Smooth muscle cell of bladder (primary cell): ENCODE data around the gene PPWD1. TPM values are rescaled to one million over a fixed set of nuclear protein-coding genes. Genes with fewer than 3 reads are reported as not detected.

ENCODE experiments used
- total RNA-seq: library from RNA; depleted of rRNA; stranded (reverse); fragments of >200 nt; gene quantifications from 2 replicates; pipeline ENCODE4 v1.2.3, GENCODE V29; 2014

Gene PPWD1
- total RNA-seq: 31.4 and 40.9 TPM in 2 replicates

GRCh38 chr5:65562731-65563701 is at the start of gene PPWD1, which contains the start of gene CENPK:
Gene PPWD1 (plus strand): TSS chr5:65563296. CDS start chr5:65563311, 15 bp downstream.
Gene CENPK (minus strand): TSS chr5:65563168. CDS start chr5:65554907, 8,261 bp downstream.

GRCh38 chr5:65624025-65624570 is 61.0 kb downstream of the PPWD1 start, which contains the start of gene TRIM23:
Gene TRIM23 (minus strand): TSS chr5:65624333. CDS start chr5:65624274, 59 bp downstream.

GRCh38 chr5:65624571-65625555 is 61.8 kb downstream of the PPWD1 start, which contains the start of the genes SHLD3 and TRAPPC13:
Gene SHLD3 (plus strand): TSS chr5:65625027. CDS start chr5:65629588, 4,561 bp downstream.
Gene TRAPPC13 (plus strand): TSS chr5:65625027. CDS start chr5:65625061, 34 bp downstream.

Other genes with a start within 250 kb of the PPWD1 start
- 58.6 and 72.2 TPM in 2 replicates for gene ADAMTS6, start 81.4 kb upstream of the PPWD1 start, total RNA-seq
- gene CENPK, start 128 bp upstream of the PPWD1 start, total RNA-seq: 2.7 and 3.5 TPM in 2 replicates
- gene TRIM23, start 61.0 kb downstream of the PPWD1 start, total RNA-seq: 30.7 and 37.3 TPM in 2 replicates
- 1.8 and 2.5 TPM in 2 replicates for gene SHLD3, start 61.7 kb downstream of the PPWD1 start, total RNA-seq
- 23.9 and 26.3 TPM in 2 replicates for gene TRAPPC13, start 61.7 kb downstream of the PPWD1 start, total RNA-seq
- gene SGTB, start 158.8 kb downstream of the PPWD1 start, total RNA-seq: 12.0 and 13.1 TPM in 2 replicates
- 18.8 and 18.9 TPM in 2 replicates for gene NLN, start 158.9 kb downstream of the PPWD1 start, total RNA-seq